NCI-H1105 treated with DMSO at 0.1 percent for 48 hours (cell line): Measurements from ENCODE around the gene SLC25A26.
"Not testable (repeated sequence)": the region's sequence is repeated elsewhere in the genome, so short reads cannot be mapped to it uniquely, and the experiment has no call there.

Experiments
- DNase-seq: peaks from one replicate; lab custom pipeline; 2025; lab: John Stamatoyannopoulos, UW

The SLC25A26 gene

GRCh38 chr3:66220602-66221377, at the start of gene SLC25A26:
Gene SLC25A26, plus strand, starts transcription at chr3:66221001. Its CDS starts 94 bp downstream, at chr3:66221095.
- peak; percentile 90 for DNase-seq

GRCh38 chr3:66172394-66172793, 48.4 kb upstream of the SLC25A26 start:
- DNase-seq = no peak

- DNase-seq = no peak
Observed at GRCh38 chr3:66177026-66177425, 43.8 kb upstream of the SLC25A26 start.

GRCh38 chr3:66178206-66178605, 42.6 kb upstream of the SLC25A26 start:
- DNase-seq = no peak

- DNase-seq = no peak
Observed at GRCh38 chr3:66179793-66180192, 41.0 kb upstream of the SLC25A26 start.

GRCh38 chr3:66181764-66182163, 39.0 kb upstream of the SLC25A26 start:
- no peak for DNase-seq

- no peak for DNase-seq
Observed at GRCh38 chr3:66182246-66182645, 38.6 kb upstream of the SLC25A26 start.

GRCh38 chr3:66186545-66186944, 34.3 kb upstream of the SLC25A26 start:
- no peak for DNase-seq

- peak; percentile 73 for DNase-seq
Observed at GRCh38 chr3:66195347-66195783, 25.4 kb upstream of the SLC25A26 start.

GRCh38 chr3:66196633-66197032, 24.2 kb upstream of the SLC25A26 start:
- no peak for DNase-seq

GRCh38 chr3:66198437-66199088, 22.2 kb upstream of the SLC25A26 start:
- no peak for DNase-seq

GRCh38 chr3:66199089-66199473, 21.7 kb upstream of the SLC25A26 start:
- DNase-seq = no peak

- no peak for DNase-seq
Observed at GRCh38 chr3:66200147-66200546, 20.7 kb upstream of the SLC25A26 start.

GRCh38 chr3:66200786-66201185, 20.0 kb upstream of the SLC25A26 start:
- no peak for DNase-seq

GRCh38 chr3:66203275-66203674, 17.5 kb upstream of the SLC25A26 start:
- no peak for DNase-seq

GRCh38 chr3:66206806-66207205, 14.0 kb upstream of the SLC25A26 start:
- no peak for DNase-seq

GRCh38 chr3:66208189-66208588, 12.6 kb upstream of the SLC25A26 start:
- no peak for DNase-seq

GRCh38 chr3:66210687-66211295, 10.0 kb upstream of the SLC25A26 start:
- no peak for DNase-seq

GRCh38 chr3:66211779-66212178, 9.0 kb upstream of the SLC25A26 start:
- no peak for DNase-seq

- DNase-seq = no peak
Observed at GRCh38 chr3:66215106-66215505, 5.7 kb upstream of the SLC25A26 start.

- DNase-seq = peak; percentile 15
Observed at GRCh38 chr3:66220066-66220465, 735 bp upstream of the SLC25A26 start.

- DNase-seq = no peak
Observed at GRCh38 chr3:66224220-66224619, 3.4 kb downstream of the SLC25A26 start.

GRCh38 chr3:66226093-66226492, 5.3 kb downstream of the SLC25A26 start:
- DNase-seq = not testable (repeated sequence)
